ENCODE results near the gene PRKAR2B.
"Not testable (repeated sequence)": the region's sequence is repeated elsewhere in the genome, so short reads cannot be mapped to it uniquely, and the experiment has no call there.

Gene PRKAR2B

DNA sequence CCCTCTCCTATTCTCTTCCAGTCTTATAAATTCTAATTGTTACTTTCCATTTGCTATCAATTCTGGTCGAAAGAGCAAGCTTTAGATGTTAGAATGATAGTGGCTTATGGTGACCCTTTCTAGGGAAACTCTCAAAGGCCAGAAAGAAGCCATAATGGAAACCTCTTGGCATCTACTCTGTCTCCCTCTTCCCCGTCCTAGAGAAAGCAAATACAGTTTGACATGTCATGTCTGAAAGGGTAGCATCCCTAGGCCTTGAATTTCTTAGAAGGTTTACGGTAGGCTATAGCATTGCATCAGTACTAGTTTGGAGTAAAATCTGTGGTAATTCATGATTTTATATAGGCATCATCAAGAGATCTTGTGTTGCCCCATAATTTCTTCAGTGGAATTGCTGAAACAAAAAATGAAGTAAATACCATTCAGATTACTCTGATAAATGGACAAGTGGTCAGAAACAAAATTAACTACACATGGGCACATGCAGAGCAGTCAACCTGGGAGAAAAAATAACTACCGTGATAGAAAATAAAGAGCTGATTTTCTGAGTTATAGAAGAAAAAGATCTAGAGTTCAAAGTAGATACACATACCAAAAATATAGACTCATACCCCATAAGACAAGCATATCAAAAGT is 4.4 kb downstream of the PRKAR2B start:
- DNase-seq: no peak

DNA sequence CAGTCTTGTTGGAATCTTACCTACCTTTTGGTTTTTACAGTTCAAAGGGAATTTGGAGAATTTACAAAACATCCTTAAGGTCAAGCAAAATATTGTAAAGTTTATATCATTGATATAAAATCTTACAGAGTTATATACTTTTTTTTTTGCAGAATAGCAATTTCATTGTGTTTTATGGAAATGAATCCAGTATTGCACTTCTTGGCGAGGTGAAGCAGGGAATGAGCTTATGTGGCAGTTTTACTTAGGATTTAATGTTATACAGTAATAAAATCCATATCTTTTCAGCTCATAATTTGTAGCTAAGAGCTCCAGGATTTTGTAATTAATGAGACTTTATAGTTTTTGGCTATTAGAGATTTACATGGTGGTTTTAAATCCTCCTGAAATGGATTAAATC is 5.0 kb downstream of the PRKAR2B start:
- no peak for DNase-seq

DNA sequence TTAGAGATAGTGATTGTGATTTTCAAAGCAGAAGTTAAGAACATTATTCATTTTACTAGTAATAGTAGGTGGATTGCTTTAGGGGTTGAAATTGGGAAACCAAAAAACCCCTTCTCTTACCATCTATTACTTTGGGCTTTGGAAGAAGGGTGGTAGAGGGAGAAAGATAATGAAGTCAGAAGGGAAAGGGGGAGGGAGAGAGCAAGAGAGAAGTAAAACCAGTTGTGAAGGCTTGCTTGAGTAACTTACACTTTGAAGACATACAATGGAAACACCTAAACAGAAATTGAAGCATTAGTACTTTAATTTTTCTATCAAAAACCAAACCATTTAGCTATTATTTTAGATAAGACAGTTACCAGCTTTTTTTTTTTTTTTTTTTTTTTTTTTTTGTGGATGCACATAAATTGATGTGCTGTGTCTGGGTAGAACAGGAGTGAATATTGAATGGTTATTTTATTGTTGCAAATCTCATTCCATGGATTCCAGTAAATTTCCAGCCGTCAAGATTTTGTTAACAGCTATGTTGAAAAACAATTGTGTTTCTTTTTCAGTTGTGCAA is 5.5 kb downstream of the PRKAR2B start:
- no peak for DNase-seq

- no peak for DNase-seq
Measured at GRCh38 chr7:107051376-107051775, 6.9 kb downstream of the PRKAR2B start.

DNA sequence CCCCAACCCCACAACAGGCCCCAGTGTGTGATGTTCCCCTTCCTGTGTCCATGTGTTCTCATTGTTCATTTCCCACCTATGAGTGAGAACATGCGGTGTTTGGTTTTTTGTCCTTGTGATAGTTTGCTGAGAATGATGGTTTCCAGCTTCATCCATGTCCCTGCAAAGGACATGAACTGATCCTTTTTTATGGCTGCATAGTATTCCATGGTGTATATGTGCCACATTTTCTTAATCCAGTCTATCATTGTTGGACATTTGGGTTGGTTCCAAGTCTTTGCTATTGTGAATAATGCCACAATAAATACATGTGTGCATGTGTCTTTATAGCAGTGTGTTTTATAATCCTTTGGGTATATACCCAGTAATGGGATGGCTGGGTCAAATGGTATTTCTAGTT is 10.5 kb downstream of the PRKAR2B start:
- not testable (repeated sequence) for DNase-seq

- not testable (repeated sequence) for DNase-seq
Measured at GRCh38 chr7:107056058-107056457, 11.6 kb downstream of the PRKAR2B start.

DNA sequence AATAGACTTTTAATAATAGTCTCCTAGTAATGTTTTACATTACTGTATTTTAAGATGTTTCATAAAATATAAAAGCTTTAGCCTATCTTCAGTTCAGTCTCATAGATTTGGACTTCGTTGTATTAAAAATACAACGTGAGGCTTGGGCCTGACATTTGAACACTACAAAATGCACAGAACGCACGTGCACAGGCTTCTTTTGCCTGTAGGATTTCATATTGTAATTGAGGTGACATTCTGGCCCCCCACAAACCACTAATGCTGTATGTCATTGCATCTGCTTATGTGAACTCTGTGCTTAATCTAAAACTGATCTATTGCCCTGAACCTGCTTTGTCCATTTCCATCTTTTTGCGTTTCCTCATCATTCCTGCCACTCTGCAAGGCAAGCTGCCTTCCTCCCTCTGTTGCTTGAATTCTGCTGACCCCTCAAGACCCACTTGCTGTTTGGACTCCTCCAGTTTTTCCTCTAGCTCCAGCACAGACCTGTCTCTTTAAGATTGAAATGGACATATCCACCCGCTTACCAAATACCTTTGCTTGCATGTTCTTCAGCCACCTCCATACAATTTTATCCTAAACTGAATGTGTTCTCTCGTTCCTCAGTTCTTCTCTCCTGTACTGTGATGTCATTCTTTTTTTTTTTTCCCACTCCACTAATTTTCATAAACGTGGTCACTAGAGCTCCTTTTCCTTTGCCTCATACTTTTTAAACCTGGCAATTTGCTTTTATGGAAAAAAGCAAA is 12.4 kb downstream of the PRKAR2B start:
- no peak for DNase-seq

GRCh38 chr7:107057474-107057833 is 12.9 kb downstream of the PRKAR2B start:
- no peak for DNase-seq

- no peak for DNase-seq
Measured at GRCh38 chr7:107059468-107059867, 15.0 kb downstream of the PRKAR2B start.

DNA sequence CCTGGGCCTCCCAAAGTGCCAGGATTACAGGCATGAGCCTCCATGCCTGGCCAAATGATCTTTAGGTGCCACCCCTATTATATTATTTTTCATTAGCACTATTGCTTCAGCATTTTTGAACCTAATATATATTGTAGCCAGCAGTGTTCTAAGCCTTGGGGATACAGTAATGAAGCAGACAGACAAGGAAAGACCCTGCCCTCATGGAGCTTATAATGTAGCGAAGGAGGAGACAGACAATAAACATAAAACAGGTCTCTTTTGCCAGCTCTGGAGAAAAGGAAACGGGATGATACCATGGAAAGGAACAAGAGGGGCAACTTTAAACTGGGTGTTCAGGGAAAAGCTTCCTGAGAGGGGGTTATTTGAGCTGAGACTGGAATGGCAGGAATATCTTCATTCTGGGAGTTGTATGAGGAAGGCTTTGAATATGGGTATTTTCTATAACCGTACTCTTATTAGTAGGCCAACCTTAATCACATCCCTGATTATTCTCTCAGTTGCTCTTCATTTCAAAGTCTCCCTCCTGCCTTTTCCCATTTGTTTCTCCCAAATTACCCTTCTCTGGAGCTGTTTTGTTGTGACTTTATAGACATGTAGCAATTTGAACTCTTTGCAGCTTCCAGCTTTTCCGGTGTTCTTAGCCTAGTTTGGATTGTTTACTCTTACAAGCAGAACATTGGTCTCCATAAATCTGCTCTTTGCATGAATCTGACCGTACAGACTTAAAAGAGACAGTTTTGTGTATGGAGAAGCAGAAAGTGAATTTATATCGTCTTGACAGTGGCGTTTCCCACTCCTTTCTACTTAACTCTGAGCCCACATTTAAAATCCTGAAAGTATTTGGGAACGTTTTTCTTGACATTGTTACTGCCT is 19.0 kb downstream of the PRKAR2B start:
- DNase-seq: no peak

DNA sequence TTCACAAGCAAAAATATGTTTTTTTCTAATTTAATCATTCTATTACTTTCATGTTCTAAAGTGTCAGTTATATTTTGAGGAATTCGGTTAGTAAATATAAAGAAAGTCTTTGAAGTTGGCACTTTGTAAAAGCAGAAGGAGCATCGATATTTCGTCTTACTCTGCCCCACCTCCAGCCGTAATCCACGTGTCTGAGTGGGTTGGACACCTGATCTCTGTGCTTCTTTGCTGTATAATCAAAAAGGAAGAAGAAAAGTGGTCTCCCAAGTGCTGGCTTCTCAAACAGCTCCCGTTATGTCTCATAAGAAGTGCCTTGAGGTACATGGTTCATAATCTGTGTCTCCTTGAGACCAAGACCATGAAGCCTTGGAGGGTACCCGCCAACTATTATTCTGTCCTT is 19.8 kb downstream of the PRKAR2B start:
- DNase-seq: no peak

- DNase-seq: no peak
Measured at GRCh38 chr7:107065929-107066247, 21.4 kb downstream of the PRKAR2B start.

GRCh38 chr7:107068156-107068555 is 23.7 kb downstream of the PRKAR2B start:
- DNase-seq: no peak

- DNase-seq: peak; percentile 61 to 76
Measured at GRCh38 chr7:107069457-107069856, 25.0 kb downstream of the PRKAR2B start.

DNA sequence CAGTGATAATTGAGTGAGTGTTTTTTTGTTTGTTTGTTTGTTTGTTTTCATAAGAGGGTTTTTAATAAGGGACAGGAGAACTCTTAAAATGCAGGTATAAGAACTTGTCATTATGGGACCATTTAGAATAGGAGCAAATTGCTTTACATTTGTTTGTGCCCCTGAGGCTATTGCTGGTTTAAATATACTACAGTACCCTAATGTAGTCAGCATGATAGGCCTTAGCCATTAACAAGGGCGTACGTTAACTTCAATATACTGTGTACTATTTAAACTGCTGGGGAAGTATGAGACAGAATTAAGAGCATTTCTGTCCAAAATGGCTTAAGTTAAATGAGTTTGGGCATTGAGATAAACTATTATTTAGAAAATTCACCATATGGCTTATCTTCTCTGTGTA is 26.2 kb downstream of the PRKAR2B start:
- no peak for DNase-seq

DNA sequence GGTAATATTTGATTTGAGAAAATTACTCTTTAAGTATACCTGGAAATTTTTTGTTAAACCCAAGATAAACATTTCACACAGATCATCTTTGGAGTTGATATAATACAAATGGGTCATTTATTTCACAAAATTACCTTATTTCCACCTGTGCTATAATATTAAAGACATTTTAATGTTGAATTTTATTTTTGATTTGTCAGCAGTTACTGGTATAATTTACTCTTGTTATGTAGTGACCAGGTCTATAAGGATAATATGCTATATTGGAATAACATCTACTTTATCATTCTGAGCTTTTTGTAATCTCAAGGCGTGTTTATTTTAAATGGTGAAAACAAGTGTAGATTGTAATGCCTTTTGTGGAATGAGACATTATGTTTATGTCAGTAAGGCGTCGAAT is 26.6 kb downstream of the PRKAR2B start:
- DNase-seq: no peak

GRCh38 chr7:107072133-107072532 is 27.6 kb downstream of the PRKAR2B start:
- no peak for DNase-seq

GRCh38 chr7:107075863-107076574 is 31.5 kb downstream of the PRKAR2B start:
- DNase-seq: no peak

- DNase-seq: peak; percentile 54 to 62
Measured at GRCh38 chr7:107076781-107077698, 32.5 kb downstream of the PRKAR2B start.

DNA sequence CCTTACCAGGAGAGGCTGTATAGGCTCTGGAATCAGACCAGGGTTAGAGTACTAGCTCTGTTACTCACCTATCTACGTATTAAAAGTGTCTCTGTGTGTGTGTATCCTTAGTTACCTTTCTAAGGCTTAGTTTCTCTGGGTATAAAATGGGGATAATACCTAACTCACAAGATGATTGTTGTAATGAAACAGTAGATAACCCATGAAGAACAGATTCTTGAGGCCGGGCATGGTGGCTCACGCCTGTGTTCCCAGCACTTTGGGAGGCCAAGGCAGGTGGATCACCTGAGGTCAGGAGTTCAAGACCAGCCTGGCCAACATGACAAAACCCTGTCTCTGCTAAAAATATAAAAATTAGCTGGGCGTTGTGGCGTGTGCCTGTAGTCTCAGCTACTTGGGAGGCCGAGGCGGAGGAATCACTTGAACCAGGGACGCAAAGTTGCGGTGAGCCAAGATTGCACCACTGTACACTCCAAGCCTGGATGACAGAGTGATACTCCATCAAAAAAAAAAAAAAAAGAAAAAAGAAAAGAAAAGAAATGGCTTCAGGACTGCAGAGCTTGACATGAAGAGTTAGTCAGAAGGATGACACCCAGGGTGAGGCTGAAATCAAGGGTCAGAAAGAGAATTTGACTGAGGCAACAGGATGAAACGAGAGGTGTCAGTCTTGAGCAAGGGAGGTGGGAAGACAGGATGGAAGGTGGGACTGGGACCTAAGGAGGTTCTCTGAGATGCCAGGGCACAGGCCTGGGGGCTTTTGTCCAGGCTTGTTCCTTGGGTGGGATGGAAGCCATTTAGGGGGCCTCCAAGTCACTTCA is 33.4 kb downstream of the PRKAR2B start:
- DNase-seq: no peak

DNA sequence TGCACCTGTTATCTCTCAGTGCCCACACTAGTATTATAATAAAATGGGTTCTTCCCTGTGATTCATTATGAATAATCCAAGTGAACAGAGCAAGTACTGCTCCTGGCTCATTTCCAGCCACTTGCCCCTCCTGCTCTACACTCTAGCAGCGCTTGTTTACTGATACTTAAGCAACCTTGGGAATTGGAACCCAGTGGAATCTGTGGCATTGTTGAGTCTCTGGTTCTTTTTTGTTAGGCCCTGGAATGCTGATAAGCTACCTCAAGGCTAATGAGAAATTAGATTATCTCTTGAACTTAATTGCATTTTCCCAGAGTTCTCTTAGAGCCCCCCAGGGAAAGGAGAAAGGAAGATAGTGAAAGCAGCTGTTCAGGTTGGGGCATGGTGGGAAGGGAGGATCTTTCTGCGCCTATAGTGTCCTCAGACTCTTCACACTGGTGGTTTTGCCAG is 34.0 kb downstream of the PRKAR2B start:
- DNase-seq: no peak

Data from inflammatory macrophage (primary cell).